CD4-positive, alpha-beta T cell treated with Interleukin-15 for 1 hour (primary cell): ENCODE results near the gene LRIF1.
"Not testable (repeated sequence)": the region's sequence is repeated elsewhere in the genome, so short reads cannot be mapped to it uniquely, and the experiment has no call there.

Source experiments
- DNase-seq: peaks from one replicate; pipeline ENCODE4 v3.0.0-alpha.2; 2020

Gene LRIF1

DNA sequence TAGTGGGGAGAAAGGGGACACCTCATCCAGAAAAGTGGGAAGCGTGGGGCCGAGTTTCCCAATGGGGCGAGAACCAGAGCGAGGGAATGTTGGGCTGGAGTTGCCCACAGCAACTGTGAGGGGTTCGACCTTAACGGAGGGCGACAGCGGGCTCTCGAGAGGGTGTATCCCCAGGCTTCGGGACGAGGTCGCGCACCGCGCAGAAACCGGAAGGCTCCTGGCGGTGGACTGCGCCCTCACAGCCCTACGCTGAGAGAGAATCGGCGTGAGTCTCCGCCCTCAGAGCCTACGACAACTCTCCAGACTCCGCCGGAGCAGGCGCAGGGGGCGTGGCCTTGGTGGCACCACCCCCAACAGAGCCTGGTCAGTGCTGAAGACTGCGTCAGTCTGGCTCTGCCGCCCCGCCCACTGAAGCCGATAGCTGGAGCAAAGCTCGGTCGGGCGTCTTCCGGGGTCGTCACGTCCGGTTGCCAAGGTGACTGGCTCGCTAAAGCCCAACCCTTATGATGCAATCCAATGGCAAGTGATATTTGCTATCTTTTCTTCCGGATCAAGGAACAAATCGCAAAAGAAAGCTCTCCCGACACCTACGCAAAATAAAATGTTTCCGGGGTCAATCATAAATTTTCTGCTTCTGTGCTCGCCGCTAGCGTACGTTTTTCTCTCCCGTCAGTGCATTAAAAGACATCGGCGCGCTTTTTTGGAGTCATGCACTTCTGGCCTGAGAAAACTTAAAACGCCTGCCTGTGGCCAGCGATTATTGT, at the start of gene LRIF1:
Gene LRIF1 (minus strand): TSS at position 232 of the 764 bp plus-strand sequence. CDS start 234 bp downstream, outside the sequence.
- DNase-seq, result peak; percentile 100

DNA sequence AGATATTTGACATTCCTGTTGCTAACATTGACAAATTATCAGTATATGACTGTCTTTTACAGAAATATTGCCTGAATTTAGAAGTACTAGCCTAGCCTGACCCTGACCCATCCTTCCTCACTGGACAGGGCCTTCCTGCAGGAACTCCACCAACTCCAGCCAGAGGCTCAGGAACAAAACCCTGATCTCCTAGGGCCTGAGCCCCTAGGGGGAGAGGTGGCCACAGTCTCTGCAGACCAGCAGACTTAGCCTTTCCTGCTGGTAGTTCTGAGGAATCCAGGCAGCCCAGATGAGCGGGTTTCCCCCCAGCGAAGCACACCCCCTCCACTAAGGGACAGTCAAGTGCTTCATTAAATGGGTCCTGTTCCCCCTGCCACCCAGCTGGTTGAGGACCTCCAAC, 44.3 kb upstream of the LRIF1 start:
- no peak for DNase-seq

DNA sequence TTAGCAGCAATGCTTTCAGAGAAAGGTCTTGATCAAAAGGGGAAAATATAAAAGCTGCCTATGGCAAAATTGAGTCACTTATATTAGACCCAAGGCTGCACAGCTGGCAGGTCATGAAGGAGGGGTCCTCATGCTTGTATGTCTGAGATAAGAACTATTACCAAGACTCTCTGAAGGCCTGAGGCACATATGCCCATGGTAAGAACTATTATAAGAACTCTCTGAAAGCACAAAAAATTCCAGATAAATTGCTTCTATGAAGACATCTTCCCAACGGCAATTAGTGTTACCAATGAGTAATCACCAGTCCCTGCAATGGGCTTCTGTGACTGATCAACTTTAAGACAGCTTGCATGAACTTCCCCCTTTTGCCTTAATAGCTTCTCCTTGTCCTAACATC, 42.8 kb upstream of the LRIF1 start:
- no peak for DNase-seq

- not testable (repeated sequence) for DNase-seq
These were observed 35.9 kb upstream of the LRIF1 start for GRCh38 chr1:110999607-111000006.

GRCh38 chr1:110992329-110992728, 28.6 kb upstream of the LRIF1 start:
- DNase-seq, result not testable (repeated sequence)

DNA sequence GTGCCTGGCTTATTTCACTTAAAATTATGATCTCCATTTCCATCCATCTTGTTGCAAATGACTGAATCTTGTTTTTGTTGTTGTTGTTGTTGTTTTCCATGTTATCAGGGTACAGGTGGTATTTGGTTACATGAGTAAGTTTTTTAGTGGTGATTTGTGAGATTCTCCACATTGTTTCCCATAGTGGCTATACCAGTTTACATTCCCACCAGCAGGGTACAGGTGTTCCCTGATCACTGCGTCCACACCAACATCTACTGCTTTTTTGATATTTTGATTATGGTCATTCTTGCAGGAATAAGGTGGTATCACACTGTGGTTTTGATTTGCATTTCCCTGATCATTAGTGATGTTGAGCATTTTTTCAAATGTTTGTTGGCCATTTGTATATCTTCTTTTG, 27.6 kb upstream of the LRIF1 start:
- DNase-seq, result not testable (repeated sequence)

- no peak for DNase-seq
These were observed 26.8 kb upstream of the LRIF1 start for GRCh38 chr1:110990541-110990940.

- no peak for DNase-seq
These were observed 22.7 kb upstream of the LRIF1 start for GRCh38 chr1:110986407-110986891.

GRCh38 chr1:110982320-110982719, 18.6 kb upstream of the LRIF1 start:
- peak; percentile 20 for DNase-seq

DNA sequence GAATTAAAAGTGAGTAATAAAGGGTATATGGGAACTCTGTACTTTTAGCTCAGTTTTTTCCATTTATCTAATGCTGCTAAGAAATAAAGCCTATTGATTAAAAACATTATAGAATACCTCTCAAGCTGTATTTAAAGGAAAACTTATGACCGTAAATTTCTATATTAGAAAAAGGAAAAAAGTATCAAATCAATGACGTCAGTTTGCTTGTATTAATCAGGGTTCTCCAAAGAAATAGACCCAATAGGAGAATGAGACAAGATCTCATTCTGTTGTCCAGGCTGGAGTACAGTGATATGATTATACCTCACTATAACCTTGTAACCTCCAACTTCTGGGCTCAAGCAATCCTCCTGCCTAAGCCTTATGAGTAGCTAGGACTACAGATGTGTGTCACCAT, 15.4 kb upstream of the LRIF1 start:
- DNase-seq, result no peak

DNA sequence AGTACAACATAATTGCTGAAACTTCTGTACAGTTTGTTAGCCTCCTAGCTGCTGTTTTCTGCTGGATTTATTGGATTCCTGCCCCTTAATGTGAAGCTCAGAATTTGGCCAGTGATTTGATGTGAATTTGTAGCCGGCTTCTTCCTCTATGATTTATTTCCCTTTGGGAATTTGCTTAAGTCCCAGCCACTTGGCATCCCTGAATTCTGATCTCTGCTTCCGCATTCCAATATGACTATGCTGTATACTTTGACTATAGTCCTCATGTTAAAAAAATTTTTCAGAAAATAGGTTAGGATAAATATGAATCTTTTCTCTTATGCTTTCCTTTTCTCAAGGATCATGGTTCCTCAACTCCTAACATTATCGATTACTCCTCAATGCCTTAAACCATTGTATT, 12.4 kb upstream of the LRIF1 start:
- DNase-seq, result no peak

DNA sequence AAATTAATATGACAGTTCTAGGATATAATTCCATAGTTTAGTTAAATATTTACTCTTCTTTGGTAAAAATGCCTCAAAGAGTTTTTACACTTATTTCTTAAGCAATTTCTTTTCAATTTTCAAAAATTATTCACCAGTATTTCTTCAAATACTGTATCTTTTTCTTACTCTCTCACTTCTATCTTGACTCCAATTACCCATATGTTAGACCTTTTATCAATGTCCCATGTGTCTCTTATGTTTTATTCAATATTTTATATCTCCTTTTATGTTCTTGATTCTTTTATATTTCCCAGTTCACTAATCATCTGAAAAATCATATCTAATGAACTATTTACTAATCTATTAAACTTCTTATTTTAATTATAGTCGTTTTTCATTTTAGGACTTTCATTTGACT, 11.5 kb upstream of the LRIF1 start:
- DNase-seq, result no peak

DNA sequence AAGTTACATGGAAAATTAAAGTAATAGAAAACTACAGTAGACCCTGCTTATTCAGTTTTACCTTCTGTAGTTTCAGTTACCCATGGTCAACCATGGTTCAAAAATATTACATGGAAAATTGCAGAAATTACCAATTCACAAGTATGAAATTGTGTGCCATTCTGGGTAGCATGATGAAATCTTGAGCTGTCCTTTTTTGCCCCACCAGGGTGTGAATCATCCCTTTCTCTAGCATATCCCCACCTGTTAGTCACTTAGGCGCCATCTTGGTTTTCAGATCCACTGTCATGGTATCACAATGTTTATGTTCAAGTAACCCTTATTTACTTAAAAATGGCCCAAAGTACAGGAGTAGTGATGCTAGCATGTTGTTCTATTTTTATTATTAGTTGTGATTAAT, 3.5 kb upstream of the LRIF1 start:
- no peak for DNase-seq

DNA sequence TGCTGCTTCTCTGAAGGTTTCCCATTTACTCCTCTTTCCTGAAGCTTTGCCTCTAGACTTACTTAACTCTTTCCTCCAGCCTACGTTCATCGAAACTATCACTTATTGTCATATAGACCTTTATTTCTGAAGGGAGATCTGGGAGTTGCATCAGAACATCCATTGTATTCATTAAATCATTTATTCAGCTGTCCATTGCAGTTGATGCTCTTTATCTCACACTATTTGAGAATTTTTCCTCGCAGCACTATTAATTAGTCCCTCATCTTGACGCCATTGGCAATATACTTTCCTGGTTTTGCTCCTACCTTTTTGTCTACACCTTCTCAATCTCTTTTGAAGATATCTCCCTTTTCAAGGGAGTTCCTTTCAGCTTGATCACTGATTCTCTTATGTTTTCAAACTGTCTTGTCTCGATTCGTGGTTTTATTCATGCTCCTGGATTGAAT, 757 bp upstream of the LRIF1 start:
- no peak for DNase-seq

DNA sequence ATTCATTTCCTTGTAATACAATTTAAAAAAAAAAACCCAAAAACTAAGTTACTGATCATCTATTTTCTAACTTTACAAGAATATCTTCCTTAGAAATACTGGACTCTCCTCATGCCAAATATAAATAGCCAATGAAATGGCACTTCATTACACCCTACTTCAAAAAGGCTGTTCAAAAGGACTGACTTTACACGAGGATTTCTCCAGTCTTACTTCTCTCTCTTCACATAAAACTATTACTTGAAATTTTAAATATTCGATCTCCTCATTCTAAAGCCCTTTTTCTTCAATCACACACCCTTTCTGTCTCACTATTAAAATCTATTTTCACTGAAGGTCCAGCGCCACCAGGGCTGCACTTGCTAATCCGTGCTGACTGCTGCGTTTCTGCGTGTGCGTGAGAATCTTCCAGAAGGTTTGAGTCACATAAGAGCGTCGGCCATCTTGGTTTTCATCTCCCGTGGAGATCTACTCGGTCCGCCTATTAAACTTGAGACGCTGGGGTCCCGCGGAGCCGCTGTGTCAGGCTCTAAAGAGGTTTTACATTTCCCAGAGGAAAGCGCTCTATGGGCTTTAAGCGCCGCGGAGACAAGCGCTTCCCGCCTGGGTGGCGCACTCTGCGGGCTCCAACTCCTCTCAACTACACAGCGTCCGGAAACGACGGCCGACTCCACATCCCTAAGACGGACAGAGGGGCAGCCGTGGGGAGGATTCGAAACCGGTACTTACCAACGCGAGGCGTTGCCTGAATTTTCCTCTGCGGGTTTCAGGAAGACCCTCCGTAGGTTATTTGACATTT, 631 bp downstream of the LRIF1 start:
- DNase-seq, result peak; percentile 80

DNA sequence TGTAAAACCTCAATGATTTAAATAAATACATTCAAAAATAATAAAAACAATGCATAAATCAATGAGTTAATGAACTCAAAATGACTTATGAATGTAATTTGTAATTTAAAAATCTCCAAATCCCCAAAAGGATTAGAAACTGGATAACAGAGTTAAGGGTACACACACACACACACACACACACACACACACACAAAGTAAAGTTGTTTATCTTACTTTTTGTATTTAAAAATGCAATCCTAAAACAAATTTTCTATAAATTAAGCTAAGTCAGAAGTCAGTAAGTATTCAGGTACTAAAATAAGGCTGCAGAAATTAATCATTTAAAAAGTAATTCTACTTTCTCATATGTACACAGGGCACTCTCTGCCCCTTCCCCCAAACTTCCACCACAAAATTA, 1.8 kb downstream of the LRIF1 start:
- no peak for DNase-seq

- DNase-seq, result no peak
These were observed 2.8 kb downstream of the LRIF1 start for GRCh38 chr1:110960777-110961420.

DNA sequence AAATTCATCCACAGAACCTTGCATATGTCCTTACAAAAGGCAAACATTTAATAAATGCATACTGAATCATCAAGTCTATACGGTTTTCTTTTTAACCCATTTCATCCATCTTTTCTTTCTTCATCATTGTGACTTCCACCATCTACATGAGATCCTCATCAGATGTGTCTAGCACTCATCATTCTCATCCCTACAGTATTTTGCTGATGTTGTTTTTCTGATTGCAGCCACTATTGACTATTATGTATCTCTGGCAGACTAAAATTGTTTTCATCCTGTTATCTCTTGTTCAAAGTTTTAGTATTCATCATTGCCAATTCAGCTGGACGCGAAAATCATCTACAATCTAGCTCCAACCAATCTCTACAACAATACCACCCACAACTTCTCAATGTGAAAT, 5.9 kb downstream of the LRIF1 start:
- DNase-seq, result no peak

GRCh38 chr1:110956586-110956985, 7.1 kb downstream of the LRIF1 start:
- DNase-seq, result no peak

GRCh38 chr1:110953031-110953430, 10.7 kb downstream of the LRIF1 start:
- no peak for DNase-seq

DNA sequence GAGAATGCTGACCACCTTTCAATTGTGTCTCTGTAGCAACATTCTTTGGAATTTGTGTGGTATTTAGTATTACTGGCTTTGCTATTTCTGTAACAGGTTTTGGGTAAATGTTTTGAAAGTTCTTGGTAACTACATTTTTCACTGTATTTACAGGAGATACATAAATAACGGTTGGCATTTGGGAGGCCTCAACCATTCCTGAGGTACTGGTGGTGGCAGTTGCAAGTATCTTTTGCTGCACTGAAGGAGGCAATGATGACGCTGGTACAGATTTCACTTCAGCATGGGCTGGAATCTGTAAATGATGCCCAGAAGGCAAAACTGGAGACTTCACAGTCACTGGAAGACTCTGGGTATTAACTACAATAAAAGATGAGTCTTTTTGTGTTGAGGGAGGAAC, 11.7 kb downstream of the LRIF1 start:
- no peak for DNase-seq

DNA sequence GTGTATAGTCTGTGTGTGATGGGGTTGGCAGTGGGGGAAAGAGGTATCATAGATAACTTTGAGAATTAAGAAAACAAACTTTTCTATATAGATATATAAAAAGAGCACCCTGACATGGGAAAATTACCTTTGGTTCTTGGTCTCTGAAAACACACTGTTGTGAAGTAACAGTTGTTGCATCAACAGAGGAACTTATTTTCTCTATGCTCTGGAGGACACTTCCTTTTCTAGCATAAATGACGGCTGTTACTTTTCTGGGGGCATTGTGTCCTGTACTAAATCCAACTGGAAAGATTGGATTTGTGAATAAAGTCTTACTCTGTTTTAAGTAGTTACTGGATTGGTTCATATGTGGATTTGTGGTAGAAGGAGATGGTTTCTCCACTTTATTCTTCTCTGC, 12.6 kb downstream of the LRIF1 start:
- no peak for DNase-seq

GRCh38 chr1:110948038-110948810, 15.5 kb downstream of the LRIF1 start:
- no peak for DNase-seq
